Gastrocnemius medialis (tissue), 4 donors: ENCODE data around the gene SKP1. TPM values are rescaled to one million over a fixed set of nuclear protein-coding genes. Genes with fewer than 3 reads are reported as not detected.

Experiments
- ATAC-seq, 2 donors: fragments of 150-250 bp; one replicate each; pipeline ENCODE4 v1.9.1; 2016
- DNase-seq, 2 donors: peaks; one replicate each; pipeline ENCODE4 v3.0.0-alpha.2; 2019
- H3K27ac ChIP-seq, 4 donors: fragments of 200-600 bp; sonication (generic); 1 replicate in 1 of 4; 2 replicates in 3 of 4; pipeline ENCODE4 v1.5.1; 2016 to 2018; ENCODE audit warnings: mild to moderate bottlenecking in 2 of 4, moderate library complexity in 1 of 4
- H3K27me3 ChIP-seq, 3 donors: fragments of 200-600 bp; sonication (generic) in 2 of 3; 1 replicate in 1 of 3; 2 replicates in 2 of 3; pipeline versions ENCODE4 v1.5.1 to v1.6.0; 2016 to 2019; ENCODE audit warnings: mild to moderate bottlenecking in 1 of 3, moderate library complexity in 1 of 3
- H3K36me3 ChIP-seq, 2 donors: fragments of 200-600 bp; sonication (generic) in 1 of 2; one replicate each; pipeline ENCODE4 v1.5.1; 2017 to 2018
- H3K4me1 ChIP-seq, 2 donors: fragments of 200-600 bp; sonication (generic) in 1 of 2; one replicate each; pipeline ENCODE4 v1.5.1; 2016 to 2017; ENCODE audit warnings: mild to moderate bottlenecking in 2 of 2
- H3K4me3 ChIP-seq, 4 donors: fragments of 200-600 bp; sonication (generic) in 3 of 4; 1 replicate in 1 of 4; 2 replicates in 3 of 4; pipeline ENCODE4 v1.5.1; 2016 to 2019; ENCODE audit warnings: mild to moderate bottlenecking in 2 of 4
- H3K9me3 ChIP-seq, 3 donors: fragments of 200-600 bp; sonication (generic) in 2 of 3; 1 replicate in 1 of 3; 2 replicates in 2 of 3; pipeline ENCODE4 v1.5.1; 2016 to 2019
- POLR2A ChIP-seq, 2 donors: fragments of 450-650 bp; IDR thresholded peaks; one replicate each; pipeline ENCODE4 v1.6.1; 2017; ENCODE audit warnings: antibody characterized with exemption in 2 of 2, mild to moderate bottlenecking in 2 of 2, moderate library complexity in 2 of 2
- in situ Hi-C, 4 donors: fragments of 200-750 bp; cut with MboI; loops; one replicate each; pipeline versions ENCODE4 v1.15.0 to v1.8.0; 2017; ENCODE audit warnings: low sequenced_read_pairs in 4 of 4
- intact Hi-C: fragments of 100-400 bp; cut with DNase I; formaldehyde crosslinking; loops from one replicate; pipeline ENCODE4 v1.15.1; 2023; ENCODE audit warnings: low total_unique reads
- total RNA-seq, 4 donors: library from RNA; depleted of rRNA; stranded (reverse); fragments of >200 nt; gene quantifications; one replicate each; pipeline versions ENCODE4 v1.1.0 to v1.2.3, GENCODE V29; 2016
- TF ChIP-seq, protein P1 (sequence below), 5 experiments: fragments of 450-650 bp in 3 of 5; fragments of 200-600 bp in 2 of 5; sonication (generic) in 2 of 5; IDR thresholded peaks in 4 of 5; conservative IDR thresholded peaks in 1 of 5; 1 replicate in 4 of 5; 2 replicates in 1 of 5; pipeline ENCODE4 v1.5.1; 2016 to 2019; ENCODE audit warnings: antibody characterized with exemption in 5 of 5, mild to moderate bottlenecking in 3 of 5, moderate library complexity in 3 of 5

Gene SKP1
- total RNA-seq, 4 donors from 2014 or later: 318 to 499 (median 476) TPM

- H3K36me3 ChIP-seq: peaks cover 0 to 10% of the 10 kb centered on the region in 2 donors
- ATAC-seq (no peak), DNase-seq (no peak)
- no peaks in the 10 kb centered on the region for H3K27me3 ChIP-seq
- in situ Hi-C loops: loop anchor here in 1 of 4 donors (25.0 kb wide), 1 partner anchor 94 kb away; no protein-coding TSS in a partner anchor
- H3K9me3 ChIP-seq: no peaks in the 10 kb centered on the region
- intact Hi-C loops: no loop called here
- no peak for TF ChIP-seq POLR2A (IDR thresholded peaks at IDR 0.05)
- TF ChIP-seq, protein P1, sequence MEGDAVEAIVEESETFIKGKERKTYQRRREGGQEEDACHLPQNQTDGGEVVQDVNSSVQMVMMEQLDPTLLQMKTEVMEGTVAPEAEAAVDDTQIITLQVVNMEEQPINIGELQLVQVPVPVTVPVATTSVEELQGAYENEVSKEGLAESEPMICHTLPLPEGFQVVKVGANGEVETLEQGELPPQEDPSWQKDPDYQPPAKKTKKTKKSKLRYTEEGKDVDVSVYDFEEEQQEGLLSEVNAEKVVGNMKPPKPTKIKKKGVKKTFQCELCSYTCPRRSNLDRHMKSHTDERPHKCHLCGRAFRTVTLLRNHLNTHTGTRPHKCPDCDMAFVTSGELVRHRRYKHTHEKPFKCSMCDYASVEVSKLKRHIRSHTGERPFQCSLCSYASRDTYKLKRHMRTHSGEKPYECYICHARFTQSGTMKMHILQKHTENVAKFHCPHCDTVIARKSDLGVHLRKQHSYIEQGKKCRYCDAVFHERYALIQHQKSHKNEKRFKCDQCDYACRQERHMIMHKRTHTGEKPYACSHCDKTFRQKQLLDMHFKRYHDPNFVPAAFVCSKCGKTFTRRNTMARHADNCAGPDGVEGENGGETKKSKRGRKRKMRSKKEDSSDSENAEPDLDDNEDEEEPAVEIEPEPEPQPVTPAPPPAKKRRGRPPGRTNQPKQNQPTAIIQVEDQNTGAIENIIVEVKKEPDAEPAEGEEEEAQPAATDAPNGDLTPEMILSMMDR (IDR thresholded peaks at IDR 0.05 in 4 of 5, conservative IDR thresholded peaks at IDR 0.05 in 1 of 5): no peak
- no peak overlapping the region for H3K4me3 ChIP-seq
- peaks cover 15 to 20% of the 10 kb centered on the region in 2 donors for H3K4me1 ChIP-seq
- no peak overlapping the region for H3K27ac ChIP-seq
Observed at GRCh38 chr5:134131165-134131564, 45.6 kb downstream of the SKP1 start.

DNA sequence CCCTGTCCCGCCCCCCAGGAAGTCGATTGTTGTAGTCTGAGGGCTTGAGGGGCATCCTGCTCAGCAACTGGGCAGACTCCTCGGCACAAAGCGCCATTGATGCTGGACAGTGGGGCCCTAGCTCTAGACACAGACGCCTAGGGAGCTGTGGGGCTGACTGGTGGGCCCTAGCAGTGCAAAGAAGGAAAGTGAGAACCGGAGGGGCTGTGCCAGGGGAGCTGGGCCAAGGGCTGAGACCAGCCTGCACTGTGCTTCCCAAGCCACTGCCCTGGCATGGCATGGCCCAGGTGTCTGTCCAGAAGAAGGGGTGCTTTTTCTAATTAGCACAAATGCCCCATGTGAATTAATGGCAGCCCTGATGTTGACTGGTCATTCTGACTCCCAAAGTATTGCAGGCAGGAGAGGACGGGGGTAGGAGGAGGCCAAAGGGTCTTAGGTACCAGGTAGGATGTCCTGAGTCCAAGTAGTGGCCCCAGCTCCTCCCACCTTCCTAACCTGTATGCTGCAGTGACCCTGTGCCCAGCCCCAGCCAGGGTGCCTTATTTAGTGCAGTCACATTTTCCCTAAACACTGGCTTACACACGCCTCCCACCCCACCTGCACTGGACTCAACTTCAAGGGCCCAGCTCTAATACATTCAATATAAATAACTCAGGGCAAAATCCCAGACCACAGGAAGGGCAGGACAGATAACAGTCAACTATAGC, 46.4 kb downstream of the SKP1 start:
- Histone ChIP-seq H3K4me1 (peaks cover 23 to 27% of the 10 kb centered on the region in 2 donors), H3K27ac (no peak overlapping the region), H3K4me3 (no peak overlapping the region), H3K9me3 (no peaks in the 10 kb centered on the region), H3K27me3 (no peaks in the 10 kb centered on the region), H3K36me3 (peaks cover 0 to 9% of the 10 kb centered on the region in 2 donors)
- in situ Hi-C loops: loop anchor here in 1 of 4 donors (25.0 kb wide), 1 partner anchor 93 kb away; no protein-coding TSS in a partner anchor
- ATAC-seq (no peak), DNase-seq (no peak)
- intact Hi-C loops: no loop called here
- TF ChIP-seq POLR2A (IDR thresholded peaks at IDR 0.05): no peak
- TF ChIP-seq, protein P1 (IDR thresholded peaks at IDR 0.05 in 4 of 5, conservative IDR thresholded peaks at IDR 0.05 in 1 of 5): no peak

DNA sequence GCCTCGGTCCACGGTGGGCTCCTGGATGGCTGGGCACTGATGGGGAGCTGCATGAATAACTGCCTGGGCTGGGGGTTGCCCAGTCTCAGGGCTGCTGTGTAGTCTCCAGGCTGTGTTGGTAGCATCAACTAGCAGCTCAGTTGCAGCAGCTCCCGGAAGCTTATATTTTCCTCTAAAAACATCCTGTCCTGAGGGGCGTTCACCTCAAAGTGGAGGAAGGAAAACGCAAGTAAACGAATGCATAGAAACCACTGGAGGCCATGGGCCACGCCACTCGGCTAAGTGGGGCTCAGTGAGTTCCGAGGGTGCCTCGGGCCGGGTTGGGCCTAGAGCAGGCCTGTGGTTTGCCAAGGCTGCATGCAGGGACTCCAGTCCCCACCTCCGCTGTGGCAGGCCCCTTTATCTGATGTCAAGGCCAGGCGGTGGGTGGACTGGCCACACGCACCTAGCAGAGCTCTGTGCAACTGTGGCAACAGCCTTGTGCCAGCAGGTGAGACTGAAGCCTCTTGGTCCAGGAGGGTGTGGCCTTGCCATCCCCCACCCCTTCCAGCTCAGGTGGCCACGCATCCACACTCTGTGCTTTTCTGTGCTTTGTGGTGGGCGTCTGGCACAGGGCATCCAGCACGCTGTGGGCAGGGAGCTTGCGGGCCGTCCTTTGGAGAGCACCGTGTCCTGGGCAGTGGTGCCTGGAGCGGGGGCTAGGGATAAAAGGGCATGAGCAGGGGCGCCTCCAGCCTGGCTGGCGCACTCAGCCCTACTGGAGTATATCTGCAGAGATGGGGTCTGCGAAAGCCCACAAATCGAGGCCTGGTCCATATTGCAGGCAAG, 47.1 kb downstream of the SKP1 start:
- H3K36me3 ChIP-seq: peaks cover 0 to 9% of the 10 kb centered on the region in 2 donors
- no peaks in the 10 kb centered on the region for H3K27me3 ChIP-seq
- no peaks in the 10 kb centered on the region for H3K9me3 ChIP-seq
- ATAC-seq (no peak), DNase-seq (no peak)
- TF ChIP-seq, protein P1 (IDR thresholded peaks at IDR 0.05 in 4 of 5, conservative IDR thresholded peaks at IDR 0.05 in 1 of 5): no peak
- no peak for TF ChIP-seq POLR2A (IDR thresholded peaks at IDR 0.05)
- H3K4me1 ChIP-seq: peaks cover 25 to 32% of the 10 kb centered on the region in 2 donors
- H3K27ac ChIP-seq: no peak overlapping the region
- H3K4me3 ChIP-seq: no peak overlapping the region
- intact Hi-C loops (no loop called here), in situ Hi-C loops (loop anchor here in 1 of 4 donors (25.0 kb wide), 1 partner anchor 92 kb away; no protein-coding TSS in a partner anchor)

DNA sequence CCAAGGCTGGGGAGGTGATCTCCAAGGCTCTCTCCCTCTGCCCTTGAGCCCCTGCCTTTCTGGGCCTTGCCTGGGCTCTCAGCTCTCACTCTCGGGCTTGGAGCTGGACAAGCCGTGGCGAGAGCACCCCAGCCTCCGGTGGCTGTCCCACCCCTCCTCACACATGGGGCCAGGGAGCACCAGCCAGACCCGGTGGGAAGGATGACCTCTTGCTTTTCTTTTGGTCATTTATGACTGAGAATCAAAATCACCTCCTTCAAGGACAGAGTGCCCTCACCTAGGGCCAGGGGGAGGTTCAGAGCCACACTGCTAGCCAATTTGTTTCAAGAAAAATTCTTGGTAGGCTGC, 48.1 kb downstream of the SKP1 start:
- Histone ChIP-seq H3K4me1 (peaks cover 17 to 22% of the 10 kb centered on the region in 2 donors), H3K27me3 (no peaks in the 10 kb centered on the region), H3K27ac (no peak overlapping the region), H3K36me3 (peaks cover 0 to 9% of the 10 kb centered on the region in 2 donors), H3K4me3 (no peak overlapping the region), H3K9me3 (no peaks in the 10 kb centered on the region)
- no peak for TF ChIP-seq POLR2A (IDR thresholded peaks at IDR 0.05)
- no peak for ATAC-seq
- in situ Hi-C loops: loop anchor here in 1 of 4 donors (25.0 kb wide), 1 partner anchor 91 kb away; no protein-coding TSS in a partner anchor
- DNase-seq: no peak
- intact Hi-C loops: no loop called here
